ENCODE measurements around the gene TMEM229A.
"Not testable (repeated sequence)": the region's sequence is repeated elsewhere in the genome, so short reads cannot be mapped to it uniquely, and the experiment has no call there.

Gene TMEM229A

GRCh38 chr7:124058515-124058914, 25.6 kb upstream of the TMEM229A start:
- Histone ChIP-seq H3K27me3 (ENCODE audit: control insufficient read depth, insufficient read depth, low read length) (no peaks in the 10 kb centered on the region), H3K9me3 (ENCODE audit: control insufficient read depth, insufficient read depth, low read length) (no peaks in the 10 kb centered on the region), H3K9ac (ENCODE audit: low read depth, low read length) (no peak overlapping the region), H3K36me3 (ENCODE audit: control insufficient read depth, insufficient read depth, low read length) (no peaks in the 10 kb centered on the region), H3K27ac (ENCODE audit: low read depth, low read length) (no peak overlapping the region), H3K4me3 (ENCODE audit: low read depth, low read length) (no peak overlapping the region), H3K4me1 (ENCODE audit: control insufficient read depth, insufficient read depth, low read length) (no peaks in the 10 kb centered on the region)

- Histone ChIP-seq H3K9ac (ENCODE audit: low read depth, low read length) (no peak overlapping the region), H3K4me1 (ENCODE audit: control insufficient read depth, insufficient read depth, low read length) (no peaks in the 10 kb centered on the region), H3K27me3 (ENCODE audit: control insufficient read depth, insufficient read depth, low read length) (no peaks in the 10 kb centered on the region), H3K36me3 (ENCODE audit: control insufficient read depth, insufficient read depth, low read length) (no peaks in the 10 kb centered on the region), H3K9me3 (ENCODE audit: control insufficient read depth, insufficient read depth, low read length) (no peaks in the 10 kb centered on the region), H3K27ac (ENCODE audit: low read depth, low read length) (no peak overlapping the region), H3K4me3 (ENCODE audit: low read depth, low read length) (no peak overlapping the region)
These were observed 25.0 kb upstream of the TMEM229A start for GRCh38 chr7:124057872-124058271.

GRCh38 chr7:124056234-124056633, 23.4 kb upstream of the TMEM229A start:
- no peaks in the 10 kb centered on the region for H3K27me3 ChIP-seq (ENCODE audit: control insufficient read depth, insufficient read depth, low read length)
- H3K36me3 ChIP-seq (ENCODE audit: control insufficient read depth, insufficient read depth, low read length), result no peaks in the 10 kb centered on the region
- H3K9ac ChIP-seq (ENCODE audit: low read depth, low read length), result no peak overlapping the region
- no peak overlapping the region for H3K27ac ChIP-seq (ENCODE audit: low read depth, low read length)
- H3K9me3 ChIP-seq (ENCODE audit: control insufficient read depth, insufficient read depth, low read length), result no peaks in the 10 kb centered on the region
- H3K4me1 ChIP-seq (ENCODE audit: control insufficient read depth, insufficient read depth, low read length), result no peaks in the 10 kb centered on the region
- no peak overlapping the region for H3K4me3 ChIP-seq (ENCODE audit: low read depth, low read length)

- Histone ChIP-seq H3K9me3 (ENCODE audit: control insufficient read depth, insufficient read depth, low read length) (no peaks in the 10 kb centered on the region), H3K4me3 (ENCODE audit: low read depth, low read length) (no peak overlapping the region)
These were observed 19.0 kb upstream of the TMEM229A start for GRCh38 chr7:124051681-124052377.

DNA sequence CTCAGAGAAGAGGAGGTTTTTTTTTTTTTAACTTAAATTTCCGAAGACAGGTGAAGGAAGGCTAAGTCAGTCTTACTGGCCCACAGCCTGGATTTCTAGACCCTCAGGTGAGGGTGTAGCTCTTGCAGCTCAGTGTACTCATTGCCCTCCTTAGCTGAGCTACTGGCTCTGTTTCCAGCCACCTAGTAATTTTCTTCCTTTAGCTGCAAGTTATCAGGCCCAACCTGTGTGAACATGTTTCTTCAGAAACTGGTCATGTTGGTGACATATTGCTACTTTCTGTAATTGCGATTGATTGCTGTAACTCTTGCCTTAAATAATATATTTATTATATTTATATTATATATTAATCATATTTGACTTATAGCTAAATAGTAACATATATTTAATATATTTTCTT, 10.0 kb upstream of the TMEM229A start:
- no peak overlapping the region for H3K9ac ChIP-seq (ENCODE audit: low read depth, low read length)
- no peaks in the 10 kb centered on the region for H3K9me3 ChIP-seq (ENCODE audit: control insufficient read depth, insufficient read depth, low read length)
- no peaks in the 10 kb centered on the region for H3K27me3 ChIP-seq (ENCODE audit: control insufficient read depth, insufficient read depth, low read length)
- no peak overlapping the region for H3K27ac ChIP-seq (ENCODE audit: low read depth, low read length)
- peaks cover 6% of the 10 kb centered on the region; the same call in 1 of the 2 replicates for H3K4me1 ChIP-seq (ENCODE audit: control insufficient read depth, insufficient read depth, low read length)
- H3K4me3 ChIP-seq (ENCODE audit: low read depth, low read length), result no peak overlapping the region
- no peaks in the 10 kb centered on the region for H3K36me3 ChIP-seq (ENCODE audit: control insufficient read depth, insufficient read depth, low read length)

More at GRCh38 chr7:124051681-124052377, 19.0 kb upstream of the TMEM229A start:
- Histone ChIP-seq H3K27ac (ENCODE audit: low read depth, low read length) (no peak overlapping the region), H3K4me1 (ENCODE audit: control insufficient read depth, insufficient read depth, low read length) (no peaks in the 10 kb centered on the region), H3K36me3 (ENCODE audit: control insufficient read depth, insufficient read depth, low read length) (no peaks in the 10 kb centered on the region), H3K27me3 (ENCODE audit: control insufficient read depth, insufficient read depth, low read length) (no peaks in the 10 kb centered on the region), H3K9ac (ENCODE audit: low read depth, low read length) (no peak overlapping the region)

GRCh38 chr7:124041439-124041838, 8.6 kb upstream of the TMEM229A start:
- Histone ChIP-seq H3K4me3 (ENCODE audit: low read depth, low read length) (no peak overlapping the region), H3K36me3 (ENCODE audit: control insufficient read depth, insufficient read depth, low read length) (no peaks in the 10 kb centered on the region), H3K4me1 (ENCODE audit: control insufficient read depth, insufficient read depth, low read length) (peaks cover 6% of the 10 kb centered on the region; the same call in 1 of the 2 replicates), H3K9ac (ENCODE audit: low read depth, low read length) (no peak overlapping the region), H3K27me3 (ENCODE audit: control insufficient read depth, insufficient read depth, low read length) (no peaks in the 10 kb centered on the region), H3K27ac (ENCODE audit: low read depth, low read length) (no peak overlapping the region), H3K9me3 (ENCODE audit: control insufficient read depth, insufficient read depth, low read length) (no peaks in the 10 kb centered on the region)

- not testable (repeated sequence) for H3K36me3 ChIP-seq (ENCODE audit: control insufficient read depth, insufficient read depth, low read length); H3K4me3 ChIP-seq (ENCODE audit: low read depth, low read length); H3K4me1 ChIP-seq (ENCODE audit: control insufficient read depth, insufficient read depth, low read length); H3K9ac ChIP-seq (ENCODE audit: low read depth, low read length); H3K9me3 ChIP-seq (ENCODE audit: control insufficient read depth, insufficient read depth, low read length); H3K27ac ChIP-seq (ENCODE audit: low read depth, low read length)
- peaks cover 21% of the 10 kb centered on the region for H3K27me3 ChIP-seq (ENCODE audit: control insufficient read depth, insufficient read depth, low read length)
These were observed 5.0 kb upstream of the TMEM229A start for GRCh38 chr7:124037902-124038301.

GRCh38 chr7:124035706-124036105, 2.8 kb upstream of the TMEM229A start:
- no peaks in the 10 kb centered on the region for H3K36me3 ChIP-seq (ENCODE audit: control insufficient read depth, insufficient read depth, low read length)
- peaks cover 40% of the 10 kb centered on the region for H3K27me3 ChIP-seq (ENCODE audit: control insufficient read depth, insufficient read depth, low read length)
- no peaks in the 10 kb centered on the region for H3K9me3 ChIP-seq (ENCODE audit: control insufficient read depth, insufficient read depth, low read length)
- H3K4me3 ChIP-seq (ENCODE audit: low read depth, low read length), result no peak overlapping the region
- no peak overlapping the region for H3K9ac ChIP-seq (ENCODE audit: low read depth, low read length)
- H3K27ac ChIP-seq (ENCODE audit: low read depth, low read length), result no peak overlapping the region
- H3K4me1 ChIP-seq (ENCODE audit: control insufficient read depth, insufficient read depth, low read length), result peaks cover 12% of the 10 kb centered on the region

DNA sequence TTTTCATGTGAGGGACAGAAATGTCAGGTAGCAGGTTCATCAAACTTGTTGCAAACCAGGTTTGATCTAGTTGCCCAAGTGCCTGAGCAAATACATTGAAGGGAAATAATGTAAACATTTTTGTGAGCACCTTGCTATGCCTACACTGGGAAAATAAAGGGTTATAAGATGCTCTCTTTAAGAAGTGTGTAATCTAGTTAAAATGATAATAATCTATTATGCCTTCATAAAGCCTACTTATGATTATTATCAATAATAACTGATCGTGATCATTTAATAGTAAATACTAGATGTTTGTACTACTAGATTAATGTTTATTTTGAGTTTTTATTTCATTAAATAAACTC, 1.9 kb upstream of the TMEM229A start:
- H3K9ac ChIP-seq (ENCODE audit: low read depth, low read length), result no peak overlapping the region
- no peak overlapping the region for H3K4me3 ChIP-seq (ENCODE audit: low read depth, low read length)
- peaks cover 49% of the 10 kb centered on the region for H3K27me3 ChIP-seq (ENCODE audit: control insufficient read depth, insufficient read depth, low read length)
- H3K9me3 ChIP-seq (ENCODE audit: control insufficient read depth, insufficient read depth, low read length), result no peaks in the 10 kb centered on the region
- H3K4me1 ChIP-seq (ENCODE audit: control insufficient read depth, insufficient read depth, low read length), result peaks cover 10% of the 10 kb centered on the region
- no peaks in the 10 kb centered on the region for H3K36me3 ChIP-seq (ENCODE audit: control insufficient read depth, insufficient read depth, low read length)
- H3K27ac ChIP-seq (ENCODE audit: low read depth, low read length), result no peak overlapping the region

GRCh38 chr7:124033807-124034753, 1.2 kb upstream of the TMEM229A start:
- Histone ChIP-seq H3K27ac (ENCODE audit: low read depth, low read length) (no peak overlapping the region), H3K9me3 (ENCODE audit: control insufficient read depth, insufficient read depth, low read length) (no peaks in the 10 kb centered on the region), H3K4me1 (ENCODE audit: control insufficient read depth, insufficient read depth, low read length) (peaks cover 15% of the 10 kb centered on the region), H3K4me3 (ENCODE audit: low read depth, low read length) (peak overlapping the region; percentile 68), H3K27me3 (ENCODE audit: control insufficient read depth, insufficient read depth, low read length) (peaks cover 51% of the 10 kb centered on the region), H3K9ac (ENCODE audit: low read depth, low read length) (no peak overlapping the region), H3K36me3 (ENCODE audit: control insufficient read depth, insufficient read depth, low read length) (no peaks in the 10 kb centered on the region)
